Thymus (tissue), 11 donors: ENCODE measurements around the gene SEMA6D. TPM values are rescaled to one million over a fixed set of nuclear protein-coding genes. Genes with fewer than 3 reads are reported as not detected.

ENCODE experiments used
- DNase-seq, 9 donors: peaks; one replicate each; pipeline ENCODE4 v3.0.0-alpha.2; 2013; ENCODE audit warnings: low spot score in 9 of 9, low read depth in 6 of 9, missing footprints in 1 of 9
- H3K27ac ChIP-seq, 2 donors: one replicate each; pipeline ENCODE4 v1.5.1; 2013; ENCODE audit warnings: control low read depth in 1 of 2, low read depth in 1 of 2, low read length in 1 of 2, mild to moderate bottlenecking in 1 of 2, moderate library complexity in 1 of 2
- H3K27me3 ChIP-seq, 2 donors: one replicate each; pipeline ENCODE4 v1.5.1; 2013; ENCODE audit warnings: low read length in 1 of 2; ENCODE audit not compliant: control insufficient read depth in 2 of 2, insufficient read depth in 1 of 2
- H3K36me3 ChIP-seq, 2 donors: one replicate each; pipeline ENCODE4 v1.5.1; 2013; ENCODE audit warnings: low read length in 1 of 2, mild to moderate bottlenecking in 1 of 2, moderate library complexity in 1 of 2; ENCODE audit not compliant: control insufficient read depth in 2 of 2, insufficient read depth in 2 of 2
- H3K4me1 ChIP-seq, 2 donors: one replicate each; pipeline ENCODE4 v1.5.1; 2013; ENCODE audit warnings: low read length in 2 of 2; ENCODE audit not compliant: control insufficient read depth in 2 of 2, insufficient read depth in 2 of 2
- H3K4me3 ChIP-seq, 2 donors: one replicate each; pipeline ENCODE4 v1.5.1; 2013; ENCODE audit warnings: low read length in 2 of 2, control low read depth in 1 of 2, mild to moderate bottlenecking in 1 of 2
- H3K9me3 ChIP-seq, 2 donors: one replicate each; pipeline ENCODE4 v1.5.1; 2013; ENCODE audit warnings: low read length in 1 of 2, mild to moderate bottlenecking in 1 of 2; ENCODE audit not compliant: control insufficient read depth in 2 of 2, insufficient read depth in 1 of 2
- WGBS: extraction: QIAGEN DNeasy Blood & Tissue Kit; methylation state at CpG from one replicate; pipeline ENCODE4 v1.1.7; 2013; 5-methylcytosine and 5-hydroxymethylcytosine counted together
- polyA plus RNA-seq: library from polyadenylated mRNA; stranded (reverse); fragments of 200-250 nt; gene quantifications from one replicate; pipeline ENCODE4 v1.2.3, GENCODE V29; 2013
- total RNA-seq: library from RNA; stranded (reverse); fragments of 120-200 nt; gene quantifications from one replicate; pipeline ENCODE4 v1.2.4, GENCODE V29; 2013
- donor health status: healthy.

The SEMA6D gene
- total and polyA plus RNA-seq, 2 donors = 3.9 to 7.6 TPM

- no peak overlapping the region for H3K4me3 ChIP-seq
- no peaks in the 10 kb centered on the region for H3K36me3 ChIP-seq
- no peak overlapping the region for H3K27ac ChIP-seq
- no peak for DNase-seq
- no peaks in the 10 kb centered on the region for H3K9me3 ChIP-seq
- H3K4me1 ChIP-seq = no peaks in the 10 kb centered on the region
- 90% methylated on average over 7 of the region's 7 CpGs for WGBS
- H3K27me3 ChIP-seq = peaks cover 29 to 45% of the 10 kb centered on the region in 2 donors
Observed at GRCh38 chr15:47715402-47715801, 1.9 kb upstream of the SEMA6D start.

DNA sequence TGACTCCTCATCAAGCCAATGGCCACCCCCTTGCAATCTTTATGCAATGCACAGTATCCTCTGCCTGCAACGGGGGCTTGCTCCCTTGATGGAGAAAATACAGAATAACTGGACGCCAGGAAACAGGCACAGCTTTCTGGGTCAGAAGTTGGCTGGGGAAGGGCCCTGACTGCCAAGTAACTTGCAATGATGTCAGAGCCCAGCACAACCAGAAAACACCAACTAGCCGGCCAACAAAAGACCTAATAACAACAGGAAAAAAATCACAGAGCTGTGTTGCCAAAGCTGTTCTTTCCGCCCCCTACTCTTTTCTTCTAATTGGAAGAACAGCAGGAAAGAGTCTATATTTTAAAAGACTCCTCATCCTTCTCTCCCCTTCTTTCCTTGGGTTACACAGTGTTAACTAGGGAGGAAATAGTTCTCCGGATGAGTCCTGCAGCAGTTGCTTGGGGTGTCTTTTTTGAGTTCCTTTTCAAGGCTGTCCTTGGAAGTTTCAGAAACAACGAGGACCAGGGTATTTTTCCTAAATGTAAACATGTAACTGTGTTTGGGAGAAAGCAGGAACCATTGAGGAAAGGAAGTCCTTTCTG, 1.4 kb upstream of the SEMA6D start:
- Histone ChIP-seq H3K4me1 (no peaks in the 10 kb centered on the region), H3K27ac (peak overlapping the region in 1 of 2 donors; percentile 47), H3K27me3 (peaks cover 31 to 47% of the 10 kb centered on the region in 2 donors), H3K36me3 (no peaks in the 10 kb centered on the region), H3K9me3 (no peaks in the 10 kb centered on the region), H3K4me3 (no peak overlapping the region)
- DNase-seq = no peak
- WGBS = 43% methylated on average over 6 of the region's 6 CpGs

GRCh38 chr15:47716516-47716915, 789 bp upstream of the SEMA6D start:
- Histone ChIP-seq H3K36me3 (no peaks in the 10 kb centered on the region), H3K27me3 (peaks cover 31 to 47% of the 10 kb centered on the region in 2 donors), H3K4me3 (no peak overlapping the region), H3K9me3 (no peaks in the 10 kb centered on the region), H3K4me1 (no peaks in the 10 kb centered on the region), H3K27ac (peak overlapping the region in 1 of 2 donors; percentile 47)
- 42% methylated on average over 2 of the region's 2 CpGs for WGBS
- DNase-seq = no peak

- DNase-seq = no peak
- 4% methylated on average over 48 of the region's 48 CpGs for WGBS
- Histone ChIP-seq H3K4me3 (peak overlapping the region; percentile 29), H3K4me1 (no peaks in the 10 kb centered on the region), H3K27ac (peak overlapping the region; percentile 19 to 50), H3K36me3 (no peaks in the 10 kb centered on the region), H3K27me3 (peaks cover 31 to 47% of the 10 kb centered on the region in 2 donors), H3K9me3 (no peaks in the 10 kb centered on the region)
Observed at GRCh38 chr15:47718497-47719437, 1.5 kb downstream of the SEMA6D start.

DNA sequence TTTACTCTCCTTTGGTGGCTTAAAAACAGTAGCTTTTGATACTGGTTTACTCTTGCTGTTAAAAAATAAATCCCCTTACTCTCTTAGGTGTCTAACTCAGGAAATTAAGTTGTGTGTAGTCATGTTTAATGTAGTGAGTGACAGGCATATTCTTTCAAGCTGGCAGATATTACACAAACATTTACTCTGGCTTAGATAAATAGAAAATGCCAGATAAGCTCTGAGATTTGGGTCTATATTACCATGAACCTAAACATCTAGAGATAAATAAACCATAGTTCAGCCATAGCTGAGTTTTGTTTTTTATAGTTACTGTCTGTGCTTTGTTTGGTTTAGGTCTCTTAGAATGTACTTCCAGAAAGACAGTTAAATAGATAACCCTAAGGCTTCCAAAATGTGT, 2.4 kb downstream of the SEMA6D start:
- peak overlapping the region in 1 of 2 donors; percentile 11 for H3K27ac ChIP-seq
- no peaks in the 10 kb centered on the region for H3K4me1 ChIP-seq
- DNase-seq = no peak

GRCh38 chr15:47720555-47720954, 3.2 kb downstream of the SEMA6D start:
- 76% methylated on average over 4 of the region's 4 CpGs for WGBS
- no peaks in the 10 kb centered on the region for H3K9me3 ChIP-seq
- no peak overlapping the region for H3K27ac ChIP-seq
- H3K4me1 ChIP-seq = no peaks in the 10 kb centered on the region
- no peak for DNase-seq
- no peak overlapping the region for H3K4me3 ChIP-seq
- H3K36me3 ChIP-seq = no peaks in the 10 kb centered on the region
- H3K27me3 ChIP-seq = peaks cover 31 to 42% of the 10 kb centered on the region in 2 donors

More for the DNA sequence above, 2.4 kb downstream of the SEMA6D start:
- H3K4me3 ChIP-seq = peak overlapping the region in 1 of 2 donors; percentile 29
- peaks cover 31 to 47% of the 10 kb centered on the region in 2 donors for H3K27me3 ChIP-seq
- no peaks in the 10 kb centered on the region for H3K9me3 ChIP-seq
- H3K36me3 ChIP-seq = no peaks in the 10 kb centered on the region

DNA sequence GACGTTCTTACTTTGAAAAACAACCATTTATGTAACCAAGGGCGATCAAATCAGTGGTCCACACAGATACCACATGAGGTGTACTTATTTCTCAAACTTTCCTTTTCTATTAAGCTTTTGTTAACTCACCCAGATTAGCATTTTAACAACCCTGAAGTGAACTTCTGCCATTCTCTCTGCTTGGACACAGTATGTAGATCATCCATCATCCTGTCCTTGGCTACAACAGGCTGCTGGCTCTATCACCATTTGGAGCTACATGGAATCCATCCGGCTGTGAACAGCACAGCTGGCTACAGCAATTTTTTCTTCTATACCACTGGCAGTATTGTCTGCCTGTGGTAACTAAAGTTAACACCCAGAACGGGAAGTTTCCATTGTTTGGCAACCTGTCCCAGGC, 4.4 kb downstream of the SEMA6D start:
- no peaks in the 10 kb centered on the region for H3K9me3 ChIP-seq
- no peaks in the 10 kb centered on the region for H3K4me1 ChIP-seq
- no peak overlapping the region for H3K27ac ChIP-seq
- peaks cover 26 to 32% of the 10 kb centered on the region in 2 donors for H3K27me3 ChIP-seq
- 91% methylated on average over 4 of the region's 4 CpGs for WGBS
- no peaks in the 10 kb centered on the region for H3K36me3 ChIP-seq
- DNase-seq = no peak
- H3K4me3 ChIP-seq = no peak overlapping the region

- H3K27ac ChIP-seq = no peak overlapping the region
- no peak overlapping the region for H3K4me3 ChIP-seq
- H3K4me1 ChIP-seq = no peaks in the 10 kb centered on the region
- DNase-seq = no peak
- peaks cover 4 to 6% of the 10 kb centered on the region in 2 donors for H3K27me3 ChIP-seq
- 98% methylated on average over 2 of the region's 2 CpGs for WGBS
- H3K9me3 ChIP-seq = no peaks in the 10 kb centered on the region
- no peaks in the 10 kb centered on the region for H3K36me3 ChIP-seq
Observed at GRCh38 chr15:47724346-47724745, 7.0 kb downstream of the SEMA6D start.

- no peak overlapping the region for H3K4me3 ChIP-seq
- no peaks in the 10 kb centered on the region for H3K4me1 ChIP-seq
- WGBS = 90% methylated on average over 4 of the region's 4 CpGs
- H3K27ac ChIP-seq = no peak overlapping the region
- no peaks in the 10 kb centered on the region for H3K36me3 ChIP-seq
- no peaks in the 10 kb centered on the region for H3K9me3 ChIP-seq
- no peak for DNase-seq
- peaks cover 4% of the 10 kb centered on the region in 2 donors for H3K27me3 ChIP-seq
Observed at GRCh38 chr15:47725051-47725450, 7.7 kb downstream of the SEMA6D start.
